HFFc6 (cell line): Measurements from ENCODE around the gene CLIC3. TPM values are rescaled to one million over a fixed set of nuclear protein-coding genes. Genes with fewer than 3 reads are reported as not detected.

Source experiments
- DNase-seq: peaks from one replicate; pipeline ENCODE4 v3.0.0-alpha.2; 2018
- H3K27ac Mint-ChIP-seq: 2 replicates; pipeline ENCODE4 v1.8.0; 2020; ENCODE audit warnings: mild to moderate bottlenecking, mixed read lengths
- H3K27me3 Mint-ChIP-seq: 2 replicates; pipeline ENCODE4 v1.8.0; 2021; ENCODE audit warnings: mild to moderate bottlenecking, moderate library complexity, mixed read lengths; ENCODE audit not compliant: insufficient read depth
- H3K36me3 Mint-ChIP-seq: 2 replicates; pipeline ENCODE4 v1.8.0; 2021; ENCODE audit warnings: low read depth, mixed read lengths
- H3K4me1 Mint-ChIP-seq: 2 replicates; pipeline ENCODE4 v1.8.0; 2020; ENCODE audit warnings: low read depth, mixed read lengths
- H3K4me3 Mint-ChIP-seq: 2 replicates; pipeline ENCODE4 v1.8.0; 2020; ENCODE audit warnings: mild to moderate bottlenecking, moderate library complexity, mixed read lengths
- H3K9me3 Mint-ChIP-seq: 2 replicates; pipeline ENCODE4 v1.8.0; 2020; ENCODE audit warnings: mild to moderate bottlenecking, mixed read lengths
- CTCF ChIP-seq: fragments of 200-600 bp; sonication (generic); IDR thresholded peaks from 2 replicates; pipeline ENCODE4 v1.5.0; 2021; ENCODE audit warnings: antibody characterized with exemption, mild to moderate bottlenecking
- total RNA-seq, 6 experiments: library from RNA; stranded (reverse); fragmentation: NEBNext Ultra II Directional; extraction: Animal tissue kit (Norgen Biotek cat#: 25700); gene quantifications; 2 replicates in 1 of 6; 3 replicates in 5 of 6; pipeline ENCODE4 v1.2.3, GENCODE V29; 2021

Gene CLIC3
- total RNA-seq, 6 experiments from 2014 or later: 2.7 to 14.6 (median 4.0) TPM

GRCh38 chr9:136983656-136984314 lies 12.6 kb downstream of the CLIC3 start:
- Mint-ChIP-seq H3K27me3 (peaks cover 13% of the 10 kb centered on the region), H3K4me3 (no peak overlapping the region), H3K36me3 (no peaks in the 10 kb centered on the region), H3K9me3 (no peaks in the 10 kb centered on the region), H3K27ac (no peak overlapping the region), H3K4me1 (peaks cover 5% of the 10 kb centered on the region; the same call in 1 of the 2 replicates)
- no peak for TF ChIP-seq CTCF
- no peak for DNase-seq

GRCh38 chr9:136983167-136983566 lies 13.2 kb downstream of the CLIC3 start:
- no peak overlapping the region for H3K27ac Mint-ChIP-seq
- TF ChIP-seq CTCF: no peak
- H3K4me1 Mint-ChIP-seq: peaks cover 5% of the 10 kb centered on the region; the same call in 1 of the 2 replicates
- DNase-seq: no peak
- H3K27me3 Mint-ChIP-seq: peaks cover 10% of the 10 kb centered on the region
- H3K36me3 Mint-ChIP-seq: no peaks in the 10 kb centered on the region
- H3K4me3 Mint-ChIP-seq: no peak overlapping the region
- H3K9me3 Mint-ChIP-seq: no peaks in the 10 kb centered on the region

- no peak within 1 kb of the TSS for H3K4me3 Mint-ChIP-seq
- no peaks in the 10 kb centered on the region for H3K36me3 Mint-ChIP-seq
- H3K9me3 Mint-ChIP-seq: no peaks in the 10 kb centered on the region
- peaks cover 5% of the 10 kb centered on the region; the same call in 1 of the 2 replicates for H3K4me1 Mint-ChIP-seq
- H3K27me3 Mint-ChIP-seq: peaks cover 4% of the 10 kb centered on the region
- no peak for TF ChIP-seq CTCF
- DNase-seq: no peak
- H3K27ac Mint-ChIP-seq: no peak within 1 kb of the TSS
These were observed 13.9 kb downstream of the CLIC3 start, which contains the start of gene LCNL1 for GRCh38 chr9:136982232-136983051. TSS of gene LCNL1 (plus strand) at chr9:136982993. CDS start at chr9:136983587, 594 bp downstream.

- DNase-seq: no peak
- Mint-ChIP-seq H3K4me3 (no peak overlapping the region), H3K27me3 (peaks cover 4% of the 10 kb centered on the region), H3K36me3 (no peaks in the 10 kb centered on the region), H3K9me3 (no peaks in the 10 kb centered on the region), H3K27ac (no peak overlapping the region), H3K4me1 (peaks cover 5% of the 10 kb centered on the region; the same call in 1 of the 2 replicates)
- TF ChIP-seq CTCF: no peak
These were observed 14.7 kb downstream of the CLIC3 start for GRCh38 chr9:136981588-136982231.

- no peak overlapping the region for H3K27ac Mint-ChIP-seq
- no peak overlapping the region for H3K4me3 Mint-ChIP-seq
- no peaks in the 10 kb centered on the region for H3K36me3 Mint-ChIP-seq
- DNase-seq: no peak
- TF ChIP-seq CTCF: no peak
- peaks cover 7% of the 10 kb centered on the region for H3K27me3 Mint-ChIP-seq
- H3K9me3 Mint-ChIP-seq: no peaks in the 10 kb centered on the region
- peaks cover 5% of the 10 kb centered on the region; the same call in 1 of the 2 replicates for H3K4me1 Mint-ChIP-seq
These were observed 15.5 kb downstream of the CLIC3 start for GRCh38 chr9:136980669-136981478.
